Prostate gland (tissue), 2 donors: Measurements from ENCODE around the gene MIP. TPM values are rescaled to one million over a fixed set of nuclear protein-coding genes. Genes with fewer than 3 reads are reported as not detected.

Experiments
- DNase-seq: peaks from one replicate; pipeline ENCODE4 v3.0.0-alpha.2; 2019; ENCODE audit warnings: low spot score
- H3K27ac ChIP-seq, 2 donors: fragments of 200-600 bp; sonication (generic); 2 replicates each; pipeline ENCODE4 v1.5.1; 2017 to 2019
- H3K27me3 ChIP-seq: fragments of 200-600 bp; sonication (generic); replicated peaks from 2 replicates; pipeline ENCODE4 v1.5.1; 2019; ENCODE audit not compliant: insufficient read depth
- H3K36me3 ChIP-seq, 2 donors: fragments of 200-600 bp; sonication (generic); 1 replicate in 1 of 2; 2 replicates in 1 of 2; pipeline versions ENCODE4 v1.5.1 to v1.8.1; 2017 to 2019
- H3K4me1 ChIP-seq: fragments of 200-600 bp; sonication (generic); replicated peaks from 2 replicates; pipeline ENCODE4 v1.5.1; 2019
- H3K4me3 ChIP-seq, 2 donors: fragments of 200-600 bp; sonication (generic); 2 replicates each; pipeline ENCODE4 v1.5.1; 2017 to 2019
- H3K9me3 ChIP-seq: fragments of 200-600 bp; sonication (generic); 2 replicates; pipeline ENCODE4 v1.5.1; 2017
- CTCF ChIP-seq, 4 experiments: fragments of 200-600 bp in 2 of 4; fragments of 450-650 bp in 2 of 4; sonication (generic) in 2 of 4; IDR thresholded peaks; 1 replicate in 3 of 4; 2 replicates in 1 of 4; pipeline ENCODE4 v1.5.1; 2016 to 2019; ENCODE audit warnings: antibody characterized with exemption in 4 of 4, mild to moderate bottlenecking in 2 of 4, moderate library complexity in 2 of 4
- POLR2A ChIP-seq: fragments of 450-650 bp; IDR thresholded peaks from one replicate; pipeline ENCODE4 v1.6.1; 2016; ENCODE audit warnings: antibody characterized with exemption, mild to moderate bottlenecking
- POLR2AphosphoS5 ChIP-seq: sonication (generic); formaldehyde crosslinking; IDR thresholded peaks from one replicate; pipeline ENCODE4 v1.6.1; 2017; ENCODE audit warnings: antibody characterized with exemption
- WGBS: methylation state at CpG from one replicate; pipeline ENCODE4 v1.1.5; 2018; 5-methylcytosine and 5-hydroxymethylcytosine counted together
- intact Hi-C: fragments of 100-400 bp; cut with DNase I; formaldehyde crosslinking; loops from one replicate; pipeline ENCODE4 v1.14.2; 2022
- total RNA-seq, 2 donors: library from RNA; depleted of rRNA; stranded (reverse); fragments of >200 nt; gene quantifications; one replicate each; pipeline ENCODE4 v1.1.0, GENCODE V29; 2016

Gene MIP
- total RNA-seq, 2 donors from 2014 or later = not detected

DNA sequence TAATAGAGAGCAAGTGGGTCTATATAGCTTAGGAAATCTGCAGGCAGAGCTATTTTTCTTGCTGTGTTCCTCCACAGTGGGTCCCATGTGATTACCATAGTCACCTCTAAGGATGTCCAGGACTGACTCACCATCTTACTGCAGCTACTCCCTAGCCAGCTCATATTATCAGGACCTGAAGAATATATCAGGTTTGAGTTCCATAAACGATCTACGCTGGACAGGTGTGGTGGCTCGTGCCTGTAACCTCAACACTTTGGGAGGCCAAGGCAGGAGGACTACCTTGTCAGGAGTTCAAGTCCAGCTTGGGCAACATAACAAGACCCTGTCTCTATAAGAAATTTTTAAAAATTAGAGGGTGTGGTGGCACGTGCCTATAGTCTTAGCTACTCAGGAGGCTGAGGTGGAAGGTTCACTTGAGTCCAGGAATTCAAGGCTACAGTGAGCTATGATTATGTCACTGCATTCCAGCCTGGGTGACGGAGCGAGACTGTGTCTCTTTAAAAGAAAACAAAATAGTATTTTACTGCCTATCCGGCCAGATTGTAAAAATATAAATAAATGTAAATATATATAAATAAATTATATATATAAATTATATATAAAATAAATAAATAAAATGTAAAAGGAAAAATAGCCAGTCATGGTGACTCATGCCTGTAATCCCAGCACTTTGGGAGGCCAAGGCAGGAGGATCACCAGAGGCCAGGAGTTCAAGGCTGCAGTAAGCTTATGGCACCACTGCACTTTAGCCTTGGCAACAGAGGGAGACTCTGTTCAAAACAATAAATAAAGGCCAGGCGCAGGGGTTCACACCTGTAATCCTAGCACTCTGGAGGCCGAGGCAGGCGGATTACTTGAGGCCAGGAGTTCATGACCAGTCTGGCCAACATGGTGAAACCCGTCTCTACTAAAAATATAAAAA, 7.0 kb upstream of the MIP start:
- WGBS = 89% methylated on average over 11 of the region's 11 CpGs
- Histone ChIP-seq H3K36me3 (no peaks in the 10 kb centered on the region), H3K27ac (no peak overlapping the region), H3K27me3 (no peaks in the 10 kb centered on the region), H3K4me3 (no peak overlapping the region), H3K9me3 (no peaks in the 10 kb centered on the region), H3K4me1 (no peaks in the 10 kb centered on the region)
- intact Hi-C loops = loop anchor here (5.0 to 10.0 kb wide), 2 partner anchors 144 to 267 kb away; partner anchors contain the start of gene CNPY2
- TF ChIP-seq CTCF (IDR thresholded peaks at IDR 0.05) (no peak), POLR2A (no peak), POLR2AphosphoS5 (no peak)
- DNase-seq = no peak

DNA sequence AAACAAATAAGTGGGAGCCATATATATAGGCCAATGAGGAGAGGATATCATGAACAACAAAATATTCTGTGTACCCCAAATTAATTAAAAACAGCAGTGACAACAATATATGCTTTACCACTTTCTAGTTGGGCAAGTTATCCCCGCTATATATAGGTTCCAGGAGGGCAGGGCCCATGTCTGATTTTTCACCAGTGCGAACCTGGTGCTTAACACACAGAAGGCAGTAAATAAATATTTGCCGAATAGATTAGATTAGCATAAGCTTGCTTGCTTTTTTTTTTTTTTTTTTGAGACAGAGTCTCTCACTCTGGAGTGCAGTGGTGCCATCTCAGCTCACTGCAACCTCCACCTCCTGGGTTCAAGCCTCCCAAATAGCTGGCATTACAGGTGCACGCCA, 3.4 kb upstream of the MIP start:
- intact Hi-C loops = no loop called here
- Histone ChIP-seq H3K4me1 (no peaks in the 10 kb centered on the region), H3K36me3 (no peaks in the 10 kb centered on the region), H3K9me3 (no peaks in the 10 kb centered on the region), H3K4me3 (no peak overlapping the region), H3K27me3 (no peaks in the 10 kb centered on the region), H3K27ac (no peak overlapping the region)
- no peak for DNase-seq
- 89% methylated on average over 4 of the region's 4 CpGs for WGBS
- TF ChIP-seq POLR2A (no peak), POLR2AphosphoS5 (no peak), CTCF (IDR thresholded peaks at IDR 0.05) (no peak)

GRCh38 chr12:56451147-56451546, 3.3 kb downstream of the MIP start:
- Histone ChIP-seq H3K36me3 (no peaks in the 10 kb centered on the region), H3K27ac (no peak overlapping the region), H3K27me3 (no peaks in the 10 kb centered on the region), H3K4me3 (no peak overlapping the region), H3K9me3 (no peaks in the 10 kb centered on the region), H3K4me1 (no peaks in the 10 kb centered on the region)
- no peak for DNase-seq
- 77% methylated on average over 5 of the region's 5 CpGs for WGBS
- TF ChIP-seq CTCF (IDR thresholded peaks at IDR 0.05) (no peak), POLR2A (no peak), POLR2AphosphoS5 (no peak)
- intact Hi-C loops = loop anchor here (5.0 kb wide), 1 partner anchor 89 kb away; the partner anchor contains the start of genes APOF and STAT2

GRCh38 chr12:56450241-56450640, 4.2 kb downstream of the MIP start:
- Histone ChIP-seq H3K36me3 (no peaks in the 10 kb centered on the region), H3K4me3 (no peak overlapping the region), H3K27me3 (no peaks in the 10 kb centered on the region), H3K9me3 (no peaks in the 10 kb centered on the region), H3K27ac (no peak overlapping the region), H3K4me1 (no peaks in the 10 kb centered on the region)
- DNase-seq = no peak
- no peak for TF ChIP-seq POLR2A
- TF ChIP-seq POLR2AphosphoS5 = no peak
- no peak for TF ChIP-seq CTCF (IDR thresholded peaks at IDR 0.05)
- intact Hi-C loops = loop anchor here (5.0 kb wide), 1 partner anchor 88 kb away; the partner anchor contains the start of genes APOF and STAT2
- WGBS = 77% methylated on average over 3 of the region's 3 CpGs
